ENCODE results near the gene HSPB1.

HSPB1 gene

GRCh38 chr7:76343931-76344321, 41.5 kb downstream of the HSPB1 start:
- TF ChIP-seq EGR1 (IDR thresholded peaks at IDR 0.05), result no peak
- TF ChIP-seq CREB1 (IDR thresholded peaks at IDR 0.05; ENCODE audit: low read depth), result no peak
- no peak for TF ChIP-seq MAX (IDR thresholded peaks at IDR 0.05)
- TF ChIP-seq, protein P1, sequence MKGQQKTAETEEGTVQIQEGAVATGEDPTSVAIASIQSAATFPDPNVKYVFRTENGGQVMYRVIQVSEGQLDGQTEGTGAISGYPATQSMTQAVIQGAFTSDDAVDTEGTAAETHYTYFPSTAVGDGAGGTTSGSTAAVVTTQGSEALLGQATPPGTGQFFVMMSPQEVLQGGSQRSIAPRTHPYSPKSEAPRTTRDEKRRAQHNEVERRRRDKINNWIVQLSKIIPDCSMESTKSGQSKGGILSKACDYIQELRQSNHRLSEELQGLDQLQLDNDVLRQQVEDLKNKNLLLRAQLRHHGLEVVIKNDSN (IDR thresholded peaks at IDR 0.05), result no peak
- TF ChIP-seq RAD21 (IDR thresholded peaks at IDR 0.05; ENCODE audit: low read depth), result no peak
- TF ChIP-seq CEBPB (IDR thresholded peaks at IDR 0.05), result no peak
- no peak for TF ChIP-seq YY1 (IDR thresholded peaks at IDR 0.05; ENCODE audit: low read depth)
- TF ChIP-seq TEAD4 (IDR thresholded peaks at IDR 0.05), result no peak
- no peak for TF ChIP-seq NFIC (IDR thresholded peaks at IDR 0.05)
- no peak for TF ChIP-seq TAF1 (IDR thresholded peaks at IDR 0.05; ENCODE audit: low read depth)

GRCh38 chr7:76346097-76346496, 43.6 kb downstream of the HSPB1 start:
- TF ChIP-seq TEAD4 (IDR thresholded peaks at IDR 0.05), result no peak
- no peak for TF ChIP-seq EGR1 (IDR thresholded peaks at IDR 0.05)
- TF ChIP-seq REST (IDR thresholded peaks at IDR 0.05; ENCODE audit: low read depth), result no peak
- no peak for TF ChIP-seq EP300 (IDR thresholded peaks at IDR 0.05; ENCODE audit: borderline replicate concordance)
- TF ChIP-seq RAD21 (IDR thresholded peaks at IDR 0.05; ENCODE audit: low read depth), result no peak
- no peak for TF ChIP-seq ZBTB7A (IDR thresholded peaks at IDR 0.05; ENCODE audit: low read depth)
- TF ChIP-seq YY1 (IDR thresholded peaks at IDR 0.05; ENCODE audit: low read depth), result no peak
- TF ChIP-seq, protein P1 (IDR thresholded peaks at IDR 0.05), result no peak
- TF ChIP-seq CREB1 (IDR thresholded peaks at IDR 0.05; ENCODE audit: low read depth), result no peak
- no peak for TF ChIP-seq NFIC (IDR thresholded peaks at IDR 0.05)
- no peak for TF ChIP-seq MAX (IDR thresholded peaks at IDR 0.05)
- TF ChIP-seq TAF1 (IDR thresholded peaks at IDR 0.05; ENCODE audit: low read depth), result no peak
- TF ChIP-seq CEBPB (IDR thresholded peaks at IDR 0.05), result no peak
- TF ChIP-seq FOXM1 (IDR thresholded peaks at IDR 0.05; ENCODE audit: borderline replicate concordance, low read depth), result no peak
- TF ChIP-seq TCF12 (IDR thresholded peaks at IDR 0.05; ENCODE audit: low read depth), result no peak

DNA sequence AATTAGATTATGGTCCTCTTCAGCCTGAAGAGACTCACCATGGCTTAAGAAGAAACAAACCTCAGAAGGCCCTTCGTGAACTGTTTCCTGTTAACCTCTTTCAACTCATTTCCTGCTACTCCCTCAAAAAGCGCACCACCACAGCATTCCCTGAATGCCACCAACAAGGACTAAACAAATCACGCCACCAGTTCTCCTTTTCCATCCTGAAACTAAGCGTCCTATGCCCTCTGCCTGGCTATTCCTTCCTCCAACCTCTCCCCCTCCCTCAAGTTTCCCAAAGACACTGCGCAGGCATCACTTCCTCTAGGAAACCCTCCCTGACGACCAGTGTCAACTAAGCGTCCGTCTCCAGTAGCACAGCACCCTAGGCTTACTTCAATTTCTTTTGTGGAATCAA, 44.3 kb downstream of the HSPB1 start:
- TF ChIP-seq YY1 (IDR thresholded peaks at IDR 0.05; ENCODE audit: low read depth) (no peak), REST (IDR thresholded peaks at IDR 0.05; ENCODE audit: low read depth) (no peak), TEAD4 (IDR thresholded peaks at IDR 0.05) (no peak), TAF1 (IDR thresholded peaks at IDR 0.05; ENCODE audit: low read depth) (no peak), ZBTB7A (IDR thresholded peaks at IDR 0.05; ENCODE audit: low read depth) (no peak), CREB1 (IDR thresholded peaks at IDR 0.05; ENCODE audit: low read depth) (no peak), EP300 (IDR thresholded peaks at IDR 0.05; ENCODE audit: borderline replicate concordance) (no peak)
- TF ChIP-seq, protein P1 (IDR thresholded peaks at IDR 0.05), result no peak

- no peak for TF ChIP-seq CREB1 (IDR thresholded peaks at IDR 0.05; ENCODE audit: low read depth)
- TF ChIP-seq EP300 (IDR thresholded peaks at IDR 0.05; ENCODE audit: borderline replicate concordance), result no peak
- no peak for TF ChIP-seq NFIC (IDR thresholded peaks at IDR 0.05)
- no peak for TF ChIP-seq TAF1 (IDR thresholded peaks at IDR 0.05; ENCODE audit: low read depth)
- no peak for TF ChIP-seq REST (IDR thresholded peaks at IDR 0.05; ENCODE audit: low read depth)
- no peak for TF ChIP-seq FOXM1 (IDR thresholded peaks at IDR 0.05; ENCODE audit: borderline replicate concordance, low read depth)
- no peak for TF ChIP-seq TEAD4 (IDR thresholded peaks at IDR 0.05)
- TF ChIP-seq ZBTB7A (IDR thresholded peaks at IDR 0.05; ENCODE audit: low read depth), result no peak
These were observed 45.2 kb downstream of the HSPB1 start for GRCh38 chr7:76347710-76348109.
